GM12878 (cell line): ENCODE data around the gene TPCN1. TPM values are rescaled to one million over a fixed set of nuclear protein-coding genes. Genes with fewer than 3 reads are reported as not detected.
A peak's percentile ranks its signal among the peaks of the same experiment; 100 is the strongest.

Experiments used
- ASH2L ChIP-seq: fragments of 300-600, 200-600 bp; sonication (generic); IDR thresholded peaks from 2 replicates; pipeline ENCODE4 v1.6.1; 2017; ENCODE audit warnings: low read depth, mild to moderate bottlenecking, borderline replicate concordance
- ATF7 ChIP-seq: fragments of 450-650 bp; IDR thresholded peaks from 2 replicates; pipeline ENCODE4 v1.6.1; 2016; ENCODE audit warnings: low read depth, mild to moderate bottlenecking
- E4F1 ChIP-seq: fragments of 450-650 bp; IDR thresholded peaks from 2 replicates; pipeline ENCODE4 v1.6.1; 2018; ENCODE audit warnings: borderline replicate concordance, mild to moderate bottlenecking; ENCODE audit not compliant: partially characterized antibody
- GATAD2B ChIP-seq: fragments of 450-650 bp; conservative IDR thresholded peaks from 2 replicates; pipeline ENCODE4 v1.6.1; 2017; ENCODE audit warnings: low read depth, mild to moderate bottlenecking, moderate library complexity
- HCFC1 ChIP-seq: fragments of 150-350 bp; IDR thresholded peaks from 2 replicates; pipeline ENCODE4 v1.6.1; 2014; ENCODE audit warnings: low read length
- IRF3 ChIP-seq: fragments of 450-650 bp; IDR thresholded peaks from 2 replicates; pipeline ENCODE4 v1.6.1; 2014; ENCODE audit warnings: mild to moderate bottlenecking
- JUNB ChIP-seq: IDR thresholded peaks from 2 replicates; pipeline ENCODE4 v1.6.1; 2016; ENCODE audit warnings: antibody characterized with exemption, mild to moderate bottlenecking
- JUND ChIP-seq: IDR thresholded peaks from 2 replicates; pipeline ENCODE4 v1.6.1; 2012; ENCODE audit warnings: low read depth, mild to moderate bottlenecking, low read length, improper control_type of control experiment, moderate library complexity
- MTA2 ChIP-seq: fragments of 450-650 bp; IDR thresholded peaks from 2 replicates; pipeline ENCODE4 v1.6.1; 2016; ENCODE audit warnings: low read depth, mild to moderate bottlenecking, moderate library complexity
- MTA3 ChIP-seq: IDR thresholded peaks from 2 replicates; pipeline ENCODE4 v1.6.1; 2012; ENCODE audit warnings: low read length, inconsistent platforms, borderline replicate concordance
- MXI1 ChIP-seq: fragments of 150-350 bp; IDR thresholded peaks from 2 replicates; pipeline ENCODE4 v1.6.1; 2011; ENCODE audit warnings: low read depth, mild to moderate bottlenecking, inconsistent platforms, low read length, improper control_type of control experiment
- PAX5 ChIP-seq: IDR thresholded peaks from 2 replicates; pipeline ENCODE4 v1.6.1; 2011; ENCODE audit warnings: low read depth, low read length, borderline replicate concordance
- PKNOX1 ChIP-seq: fragments of 450-650 bp; IDR thresholded peaks from 2 replicates; pipeline ENCODE4 v1.6.1; 2016; ENCODE audit warnings: mild to moderate bottlenecking
- PML ChIP-seq: IDR thresholded peaks from 2 replicates; pipeline ENCODE4 v1.6.1; 2012; ENCODE audit warnings: low read length, inconsistent platforms
- POLR2AphosphoS2 ChIP-seq: IDR thresholded peaks from 2 replicates; pipeline ENCODE4 v1.6.1; 2011; ENCODE audit warnings: low read depth, mild to moderate bottlenecking, low read length, improper control_type of control experiment, moderate library complexity
- POU2F2 ChIP-seq: IDR thresholded peaks from 3 replicates; pipeline ENCODE4 v1.6.1; 2011; ENCODE audit warnings: low read depth, mild to moderate bottlenecking, low read length, borderline replicate concordance
- RAD51 ChIP-seq: fragments of 450-650 bp; IDR thresholded peaks from 2 replicates; pipeline ENCODE4 v1.6.1; 2016; ENCODE audit warnings: moderate library complexity, mild to moderate bottlenecking, inconsistent platforms
- RELA ChIP-seq: fragments of 450-650 bp; IDR thresholded peaks from 2 replicates; pipeline ENCODE4 v1.8.0; 2014; ENCODE audit warnings: borderline replicate concordance; ENCODE audit not compliant: partially characterized antibody
- RELB ChIP-seq: fragments of 450-650 bp; IDR thresholded peaks from 2 replicates; pipeline ENCODE4 v1.6.1; 2017; ENCODE audit warnings: low read depth, mild to moderate bottlenecking, moderate library complexity
- TAF1 ChIP-seq: IDR thresholded peaks from 2 replicates; pipeline ENCODE4 v1.6.1; 2011; ENCODE audit warnings: mild to moderate bottlenecking, low read depth, low read length, borderline replicate concordance
- TARDBP ChIP-seq: IDR thresholded peaks from 2 replicates; pipeline ENCODE4 v1.6.1; 2016; ENCODE audit warnings: borderline replicate concordance
- TCF12 ChIP-seq: IDR thresholded peaks from 2 replicates; pipeline ENCODE4 v1.6.1; 2011; ENCODE audit warnings: low read depth, mild to moderate bottlenecking, low read length
- ZNF24 ChIP-seq: fragments of 450-650 bp; IDR thresholded peaks from 2 replicates; pipeline ENCODE4 v1.6.1; 2017; ENCODE audit warnings: antibody characterized with exemption, mild to moderate bottlenecking
- polyA plus RNA-seq, 11 experiments: library from polyadenylated mRNA; depleted of rRNA in 4 of 11; unstranded in 6 of 11; stranded (reverse) in 5 of 11; fragments of >200 nt; fragmentation: Nextera tagmentation in 4 of 11; fragmentation: Illumina TruSeq in 1 of 11; extraction: Ambion mirVana in 4 of 11; extraction: Trizol in 1 of 11; gene quantifications; 1 replicate in 1 of 11; 2 replicates in 10 of 11; pipeline versions ENCODE4 v1.2.1 to v1.2.3, GENCODE V29; 2011 to 2016; ENCODE audit warnings: inconsistent platforms in 2 of 11, missing spikeins in 2 of 11, low read depth in 1 of 11
- total RNA-seq, 4 experiments: library from RNA; depleted of rRNA in 3 of 4; stranded (reverse); fragments of >200 nt in 3 of 4; fragmentation: Illumina TruSeq in 1 of 4; extraction: Trizol in 1 of 4; gene quantifications; 2 replicates each; pipeline versions ENCODE4 v1.2.1 to v1.2.3, GENCODE V29; 2013 to 2021

The TPCN1 gene
- total and polyA plus RNA-seq, 10 of the 15 experiments (the other 5 are each of a cell fraction or from before 2014, with no cell fraction given), result 0.79 to 30.9 (median 19.4) TPM

- TF ChIP-seq MTA2 (no peak), JUND (peak; percentile 97), POLR2AphosphoS2 (peak; percentile 79), PML (peak; percentile 77; the same call in 1 of the 2 replicates), GATAD2B (peak; percentile 83), HCFC1 (peak; percentile 44; the same call in 1 of the 2 replicates), RELB (peak; percentile 91), ASH2L (no peak), PKNOX1 (peak; percentile 70), ZNF24 (no peak), JUNB (no peak), MXI1 (no peak; the same call in 1 of the 2 replicates), TARDBP (no peak; the same call in 1 of the 2 replicates), PAX5 (no peak), E4F1 (peak; percentile 86), RELA (peak; percentile 93), RAD51 (peak; percentile 98), TAF1 (peak; percentile 93), POU2F2 (peak; percentile 61; the same call in 1 of the 3 replicates), IRF3 (peak; percentile 34), TCF12 (0 out of 2 replicates have a peak, but pooled peaks have one; percentile 20), MTA3 (no peak), ATF7 (peak; percentile 99)
Measured at GRCh38 chr12:113185180-113186032, 35.9 kb upstream of the TPCN1 start, which contains the start of the genes DDX54 and RITA1 (continued).
